Astrocyte of the hippocampus (primary cell): Measurements from ENCODE around the gene LRRC31.

Source experiments
- DNase-seq: peaks from one replicate; pipeline ENCODE4 v3.0.0; 2011; ENCODE audit warnings: low read depth, low spot score

Gene LRRC31

DNA sequence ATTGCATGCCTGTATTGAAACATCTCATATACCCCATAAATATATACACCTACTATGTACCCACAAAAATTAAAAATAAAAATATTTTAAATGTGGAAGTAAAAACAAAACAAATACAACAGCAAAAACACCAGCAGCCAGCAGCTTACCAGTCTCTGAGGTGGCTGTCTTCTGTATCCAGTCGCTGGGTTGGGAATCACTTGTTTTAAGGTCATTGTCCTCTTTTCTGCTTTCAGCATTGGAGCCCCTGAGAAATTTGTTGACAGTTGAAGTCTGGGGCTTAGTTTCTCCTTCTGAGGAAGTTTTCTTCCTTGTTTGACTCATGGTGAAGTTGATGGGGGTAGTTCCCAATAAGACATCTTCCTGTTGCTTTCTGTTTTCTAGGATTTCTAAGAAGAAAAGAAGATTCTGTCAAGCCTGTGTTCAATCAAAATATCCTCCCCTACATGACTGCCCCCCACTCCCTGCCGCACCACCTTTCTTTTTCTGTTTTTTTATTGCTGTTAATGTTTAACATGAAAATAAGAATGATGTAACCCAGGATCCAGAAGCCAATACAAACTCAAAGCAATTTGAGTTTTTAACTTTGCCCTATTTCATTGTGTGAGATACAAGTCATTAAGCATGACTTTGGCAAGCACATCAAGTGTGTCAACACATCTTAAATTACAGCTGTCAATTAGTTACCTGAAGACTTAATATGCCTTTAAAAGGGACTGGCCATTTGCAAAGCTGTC, at the start of gene LRRC31:
Gene LRRC31, minus strand, starts transcription at position 452 of the 737 bp plus-strand sequence. Its CDS starts 128 bp downstream, at position 324.
- no peak for DNase-seq

- peak; percentile 63 for DNase-seq
Measured at GRCh38 chr3:169914321-169914720, 44.6 kb upstream of the LRRC31 start.

DNA sequence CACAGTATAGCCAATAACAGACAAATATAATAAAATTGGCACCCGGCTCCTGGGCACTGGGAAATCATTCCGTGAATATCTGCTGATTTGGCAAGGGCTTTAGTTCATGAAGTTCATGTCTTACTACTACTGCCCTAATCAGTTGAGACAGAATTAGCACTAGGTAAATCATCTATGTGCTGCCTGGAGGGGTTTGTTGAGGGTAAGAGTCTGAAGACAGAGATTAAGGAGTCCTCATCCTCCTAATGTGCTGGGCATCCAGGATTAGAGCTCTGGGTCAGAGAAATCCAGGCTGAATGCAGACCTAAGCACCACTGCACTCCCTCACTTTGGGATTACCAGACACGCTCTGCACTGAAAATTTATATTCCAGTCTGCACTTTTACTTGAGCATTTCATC, 43.6 kb upstream of the LRRC31 start:
- DNase-seq, result no peak

DNA sequence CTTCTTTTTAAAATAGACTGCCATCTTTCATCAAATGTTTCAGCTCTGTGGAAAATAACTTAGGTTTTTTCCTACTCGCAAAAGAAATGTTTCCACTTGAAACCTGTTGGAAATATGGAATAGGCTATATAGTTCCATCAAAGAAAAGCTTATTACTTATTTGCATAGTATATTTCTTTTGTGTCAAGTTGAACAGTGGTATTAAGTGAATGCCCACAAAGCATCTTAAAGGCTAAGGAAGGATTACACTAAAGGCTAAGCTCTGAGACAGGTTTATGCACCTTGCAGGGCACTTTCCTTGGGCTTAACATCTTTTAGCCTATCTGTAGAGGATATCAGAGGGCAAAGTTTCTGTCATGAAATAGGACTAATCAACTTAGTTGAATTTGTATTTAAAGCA, 41.5 kb upstream of the LRRC31 start, which contains the start of gene SAMD7:
Gene SAMD7, plus strand, starts transcription at position 301 of the 400 bp plus-strand sequence. CDS start 7,927 bp downstream, outside the sequence.
- DNase-seq, result no peak

DNA sequence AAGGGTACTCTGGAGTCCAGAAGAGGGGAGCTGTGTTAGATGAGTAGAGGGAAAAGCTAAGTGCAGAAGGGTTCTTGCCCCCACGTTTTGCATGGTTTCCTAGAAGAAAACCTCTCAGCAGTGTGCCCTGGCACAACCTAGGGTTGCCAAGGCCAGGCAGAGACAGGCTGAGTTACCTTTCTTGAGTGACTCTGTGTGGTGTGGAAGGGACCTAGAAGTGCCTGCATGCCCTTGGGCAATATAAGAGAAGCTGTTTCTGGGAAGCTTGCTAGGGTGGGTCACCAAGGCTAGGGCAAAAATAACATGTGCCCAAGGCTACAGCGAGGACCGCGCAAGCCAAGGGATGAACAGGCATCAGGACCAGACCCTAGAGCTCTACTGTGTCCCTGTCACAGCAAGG, 38.2 kb upstream of the LRRC31 start:
- no peak for DNase-seq

DNA sequence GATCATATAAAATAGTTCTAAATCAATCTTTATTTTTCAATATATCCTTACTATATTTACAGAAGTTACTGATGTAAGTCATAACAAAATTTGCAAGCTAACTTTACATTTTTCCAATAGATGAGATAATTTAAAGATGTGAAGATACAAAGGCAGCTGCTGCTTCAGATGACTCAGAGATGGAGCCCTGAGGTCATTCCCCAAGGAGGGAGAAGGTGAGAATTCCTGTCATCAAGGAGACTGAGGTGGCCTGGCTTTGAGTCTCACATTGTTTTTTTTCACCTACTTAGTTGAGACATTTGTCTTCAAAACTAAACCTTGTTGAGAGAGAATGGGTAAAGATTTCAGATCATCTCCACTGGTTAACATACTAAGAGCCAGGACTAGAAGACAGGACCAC, 37.7 kb upstream of the LRRC31 start:
- DNase-seq, result no peak

DNA sequence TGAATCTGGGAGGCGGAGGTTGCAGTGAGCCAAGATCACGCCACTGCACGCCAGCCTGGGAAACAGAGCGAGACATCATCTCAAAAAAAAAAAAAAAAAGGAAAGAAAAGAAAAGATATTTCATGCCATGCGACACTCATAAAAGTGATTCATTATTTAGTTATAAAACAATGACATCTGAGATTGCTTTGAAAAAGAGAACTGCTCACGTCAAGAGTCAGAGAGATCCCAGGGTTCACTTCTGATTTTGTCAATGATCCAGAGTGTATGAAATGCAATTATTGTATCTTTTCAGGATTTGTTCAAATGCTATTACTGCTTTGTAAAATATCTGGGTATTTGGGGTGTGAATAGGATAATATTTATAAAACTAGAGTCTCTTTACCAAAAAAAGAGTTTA, 35.7 kb upstream of the LRRC31 start:
- DNase-seq, result no peak

- DNase-seq, result no peak
Measured at GRCh38 chr3:169901453-169901852, 31.7 kb upstream of the LRRC31 start.

GRCh38 chr3:169897284-169897683, 27.5 kb upstream of the LRRC31 start:
- DNase-seq, result no peak

GRCh38 chr3:169895072-169895471, 25.3 kb upstream of the LRRC31 start:
- DNase-seq, result no peak

DNA sequence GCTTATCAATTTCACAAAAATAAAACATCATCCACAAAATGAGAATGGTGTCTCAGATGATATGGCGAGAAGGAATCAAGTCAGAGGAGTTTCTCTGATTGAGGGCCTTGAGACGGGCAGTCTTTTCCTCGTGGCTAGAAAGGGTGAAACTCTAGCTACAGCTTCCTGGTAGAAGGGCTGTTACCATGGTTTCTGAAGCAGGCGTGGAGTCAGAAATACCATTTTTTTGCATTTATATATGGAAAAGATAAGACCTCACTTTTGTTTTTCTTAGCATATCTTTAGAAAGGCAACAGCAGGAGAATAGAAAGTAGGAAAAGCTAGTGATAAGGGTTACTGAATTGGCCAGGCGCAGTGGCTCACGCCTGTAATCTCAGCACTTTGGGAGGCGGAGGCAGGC, 24.4 kb upstream of the LRRC31 start:
- no peak for DNase-seq

DNA sequence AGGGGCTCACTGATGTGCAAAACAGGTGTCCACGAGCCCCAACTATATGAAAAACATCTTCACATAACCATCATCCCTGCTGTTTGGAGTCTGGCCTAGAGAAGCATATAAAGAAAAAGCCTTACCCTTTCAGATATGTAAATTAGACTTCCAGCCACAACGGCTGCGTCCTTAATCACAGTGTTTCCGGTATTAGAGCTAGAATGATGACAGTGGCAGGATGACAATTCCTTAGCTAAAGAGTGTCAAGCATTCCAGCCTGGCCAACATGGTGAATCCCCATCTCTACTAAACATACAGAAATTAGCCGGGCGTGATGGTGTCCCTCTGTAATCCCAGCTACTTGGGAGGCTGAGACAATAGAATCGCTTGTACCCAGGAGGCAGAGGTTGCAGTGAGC, 22.2 kb upstream of the LRRC31 start:
- DNase-seq, result no peak

DNA sequence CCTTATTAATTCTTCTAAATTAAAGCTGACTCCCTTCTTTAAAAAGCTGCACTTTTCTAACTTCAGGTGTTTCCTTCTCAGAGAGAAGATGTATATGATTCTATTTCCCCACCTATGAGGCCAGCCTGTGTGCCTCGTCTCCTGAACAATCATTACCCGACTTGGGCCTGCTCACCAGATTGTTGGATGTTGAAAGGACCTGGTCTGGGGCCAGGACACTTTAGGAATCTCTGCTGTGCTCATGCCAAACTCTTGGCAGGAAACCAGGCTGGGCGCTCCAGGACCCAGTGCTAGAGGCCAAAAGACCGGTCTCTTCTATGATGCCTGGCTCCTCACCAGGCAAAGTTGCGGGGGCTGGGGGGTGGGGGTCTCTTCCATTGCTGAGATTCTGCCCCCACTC, 16.9 kb upstream of the LRRC31 start:
- peak; percentile 86 for DNase-seq

- no peak for DNase-seq
Measured at GRCh38 chr3:169880576-169881250, 11.0 kb upstream of the LRRC31 start.

- no peak for DNase-seq
Measured at GRCh38 chr3:169879845-169880575, 10.3 kb upstream of the LRRC31 start.

DNA sequence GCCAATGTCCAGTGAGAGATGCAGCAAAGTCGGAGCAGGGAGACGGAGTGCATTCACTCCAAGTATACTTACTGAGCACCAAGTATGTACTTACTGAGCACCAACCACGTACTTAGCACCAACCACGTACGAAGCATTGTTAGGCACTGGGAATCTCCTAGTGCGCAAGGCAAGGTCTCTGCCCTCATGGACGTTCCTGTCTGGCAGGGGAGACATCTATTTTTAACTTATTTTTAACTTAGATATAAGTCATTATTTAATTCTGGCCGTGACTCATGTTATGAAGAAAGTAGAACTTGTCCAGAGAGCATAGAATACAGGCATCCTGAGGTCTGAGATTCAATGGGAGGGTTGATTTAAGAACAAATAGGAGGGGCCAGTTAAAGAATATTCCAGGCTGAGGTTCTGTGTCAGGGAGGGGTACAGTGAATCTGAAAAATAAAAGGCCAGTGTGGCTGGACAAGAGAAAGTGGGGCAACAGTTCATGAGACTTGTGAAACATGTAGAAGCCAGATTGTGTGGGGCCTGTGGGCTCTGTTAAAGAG, 9.3 kb upstream of the LRRC31 start:
- DNase-seq, result no peak

DNA sequence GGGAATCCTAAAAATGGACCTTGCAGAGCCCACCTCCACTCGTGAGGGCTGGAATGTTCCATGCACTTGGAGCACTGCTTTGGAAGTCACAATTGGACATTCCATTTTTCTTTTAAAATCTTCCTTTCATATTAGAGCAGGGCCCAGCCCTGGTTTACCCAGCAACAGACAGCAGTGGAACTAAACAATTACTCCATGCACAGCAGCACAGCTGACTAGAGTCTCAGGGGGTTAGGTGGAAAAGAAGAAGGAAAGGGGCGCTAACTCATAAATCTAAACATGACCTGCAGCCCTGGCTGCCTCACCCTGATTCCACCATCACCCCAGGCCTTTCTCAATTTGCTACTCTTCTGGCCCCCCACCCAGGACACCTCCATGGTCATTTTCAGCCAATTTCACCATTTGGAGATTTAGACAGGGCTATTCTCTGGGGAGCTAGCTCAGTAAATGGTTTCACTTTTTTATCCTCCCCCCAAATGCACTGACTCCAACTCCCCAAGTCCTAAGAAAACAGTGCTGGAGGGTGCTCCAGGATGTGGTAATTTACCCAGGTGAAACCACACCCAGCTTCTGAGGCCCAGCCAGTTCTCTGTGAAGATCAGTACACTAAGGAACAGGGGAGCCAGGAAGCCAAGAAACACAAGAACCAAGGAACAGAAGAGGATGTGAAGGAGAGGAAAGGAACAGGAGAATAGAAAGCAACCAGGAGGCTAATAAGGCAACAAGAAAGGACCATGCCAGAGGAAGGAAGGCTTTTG, 1.6 kb upstream of the LRRC31 start:
- no peak for DNase-seq

- DNase-seq, result no peak
Measured at GRCh38 chr3:169868369-169868768, 1.4 kb downstream of the LRRC31 start.

- DNase-seq, result no peak
Measured at GRCh38 chr3:169867584-169868210, 2.0 kb downstream of the LRRC31 start.

GRCh38 chr3:169865176-169865767, 4.5 kb downstream of the LRRC31 start:
- DNase-seq, result no peak

- no peak for DNase-seq
Measured at GRCh38 chr3:169864270-169864669, 5.5 kb downstream of the LRRC31 start.
